Spleen (tissue), 7 donors: ENCODE measurements around the gene ERH.

Experiments used
- POLR2A ChIP-seq, 3 donors: fragments of 450-650 bp; IDR thresholded peaks; one replicate each; pipeline ENCODE4 v1.5.1; 2017; ENCODE audit warnings: antibody characterized with exemption in 3 of 3, mild to moderate bottlenecking in 1 of 3
- POLR2AphosphoS5 ChIP-seq, 3 donors: sonication (generic); formaldehyde crosslinking; IDR thresholded peaks; one replicate each; pipeline ENCODE4 v1.5.1; 2017; ENCODE audit warnings: antibody characterized with exemption in 3 of 3
- TF ChIP-seq, protein P1 (sequence below), 11 experiments: fragments of 200-600 bp in 7 of 11; fragments of 450-650 bp in 4 of 11; sonication (generic) in 4 of 11; IDR thresholded peaks in 8 of 11; conservative IDR thresholded peaks in 3 of 11; 1 replicate in 7 of 11; 2 replicates in 4 of 11; pipeline versions ENCODE4 v1.4.0 to v1.8.0; 2016 to 2021; ENCODE audit warnings: antibody characterized with exemption in 11 of 11, inconsistent platforms in 4 of 11, mild to moderate bottlenecking in 1 of 11
- donor health status: DM: no; HTN: no; CAD: no; lungs with moderate emphysema.
- donor health status: DM: no; HTN: no; CAD: no.
- donor health status: DM: no; HTN: no; CAD: no.

DNA sequence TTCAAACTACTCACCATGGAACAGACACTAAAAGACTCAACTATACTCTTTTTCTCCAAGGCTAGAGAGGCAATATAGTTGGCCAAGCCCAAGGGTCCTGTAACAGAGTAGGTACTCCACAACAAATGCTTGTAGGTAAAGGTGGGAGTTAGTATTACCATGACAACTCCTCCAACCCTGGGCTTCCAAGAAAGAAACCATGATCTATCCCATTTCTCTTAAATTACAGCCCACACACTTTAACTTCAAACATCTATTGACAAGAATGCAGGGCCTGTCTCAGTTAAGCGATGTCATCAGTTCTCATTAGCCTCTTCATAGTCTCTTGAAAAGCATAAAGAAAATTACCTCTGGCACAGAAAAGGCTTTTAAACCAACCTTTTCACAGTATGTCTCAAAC lies 25.0 kb downstream of the ERH start:
- TF ChIP-seq, protein P1, sequence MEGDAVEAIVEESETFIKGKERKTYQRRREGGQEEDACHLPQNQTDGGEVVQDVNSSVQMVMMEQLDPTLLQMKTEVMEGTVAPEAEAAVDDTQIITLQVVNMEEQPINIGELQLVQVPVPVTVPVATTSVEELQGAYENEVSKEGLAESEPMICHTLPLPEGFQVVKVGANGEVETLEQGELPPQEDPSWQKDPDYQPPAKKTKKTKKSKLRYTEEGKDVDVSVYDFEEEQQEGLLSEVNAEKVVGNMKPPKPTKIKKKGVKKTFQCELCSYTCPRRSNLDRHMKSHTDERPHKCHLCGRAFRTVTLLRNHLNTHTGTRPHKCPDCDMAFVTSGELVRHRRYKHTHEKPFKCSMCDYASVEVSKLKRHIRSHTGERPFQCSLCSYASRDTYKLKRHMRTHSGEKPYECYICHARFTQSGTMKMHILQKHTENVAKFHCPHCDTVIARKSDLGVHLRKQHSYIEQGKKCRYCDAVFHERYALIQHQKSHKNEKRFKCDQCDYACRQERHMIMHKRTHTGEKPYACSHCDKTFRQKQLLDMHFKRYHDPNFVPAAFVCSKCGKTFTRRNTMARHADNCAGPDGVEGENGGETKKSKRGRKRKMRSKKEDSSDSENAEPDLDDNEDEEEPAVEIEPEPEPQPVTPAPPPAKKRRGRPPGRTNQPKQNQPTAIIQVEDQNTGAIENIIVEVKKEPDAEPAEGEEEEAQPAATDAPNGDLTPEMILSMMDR (IDR thresholded peaks at IDR 0.05 in 8 of 11, conservative IDR thresholded peaks at IDR 0.05 in 3 of 11), result no peak
- no peak for TF ChIP-seq POLR2AphosphoS5 (IDR thresholded peaks at IDR 0.05)
- no peak for TF ChIP-seq POLR2A (IDR thresholded peaks at IDR 0.05)
